Stimulated activated CD4-positive, alpha-beta T cell treated with anti-CD3 and anti-CD28 coated beads, Interleukin-12 subunit alpha, Interleukin-12 subunit beta, amount 100 ng/mL, for 48 hours (primary cell): Measurements from ENCODE around the gene SIMC1.

Experiments used
- DNase-seq, 3 donors: peaks; one replicate each; pipeline ENCODE4 v3.0.0-alpha.2; 2020; ENCODE audit warnings: low read depth in 2 of 3, low spot score in 1 of 3

SIMC1 gene

GRCh38 chr5:176387384-176387925 is 149.2 kb downstream of the SIMC1 start:
- DNase-seq, result no peak

GRCh38 chr5:176388003-176388443 is 149.8 kb downstream of the SIMC1 start:
- DNase-seq, result no peak

- peak; percentile 97 to 99 (median 98) for DNase-seq
Measured at GRCh38 chr5:176388444-176389134, 150.4 kb downstream of the SIMC1 start, which contains the start of the genes HIGD2A and NOP16. HIGD2A (plus strand) TSS chr5:176388751; CDS start chr5:176388820, 69 bp downstream. NOP16 (minus strand) TSS chr5:176388598; CDS start chr5:176388539, 59 bp downstream.

- DNase-seq, result no peak
Measured at GRCh38 chr5:176389135-176390123, 151.2 kb downstream of the SIMC1 start.

- DNase-seq, result no peak
Measured at GRCh38 chr5:176391479-176391878, 153.3 kb downstream of the SIMC1 start.

- DNase-seq, result no peak
Measured at GRCh38 chr5:176391999-176392398, 153.8 kb downstream of the SIMC1 start.

- no peak for DNase-seq
Measured at GRCh38 chr5:176392526-176392925, 154.3 kb downstream of the SIMC1 start.

- no peak for DNase-seq
Measured at GRCh38 chr5:176394096-176394495, 155.9 kb downstream of the SIMC1 start.

GRCh38 chr5:176394881-176395675 is 156.9 kb downstream of the SIMC1 start:
- no peak for DNase-seq
